ENCODE measurements around the gene FAM47C.
"Not testable (repeated sequence)": the region's sequence is repeated elsewhere in the genome, so short reads cannot be mapped to it uniquely, and the experiment has no call there.

DNA sequence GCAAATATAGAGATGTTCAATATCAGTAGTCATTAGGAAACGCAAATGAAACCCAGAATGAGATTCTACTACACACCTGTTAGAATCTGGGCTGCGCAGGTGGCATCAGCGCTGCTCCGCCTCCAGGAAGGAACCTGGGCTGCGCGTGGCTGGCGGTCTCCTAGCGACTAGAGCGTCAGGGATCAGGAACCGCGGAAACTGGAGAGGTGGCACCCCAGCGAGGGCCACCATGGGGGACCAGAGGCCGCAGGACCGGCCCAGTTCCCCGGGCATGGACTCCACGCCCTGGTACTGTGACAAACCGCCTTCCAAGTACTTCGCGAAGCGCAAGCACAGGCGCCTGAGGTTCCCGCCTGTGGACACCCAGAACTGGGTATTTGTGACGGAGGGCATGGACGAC is at the start of gene FAM47C:
- not testable (repeated sequence) for TF ChIP-seq CTCF (IDR thresholded peaks at IDR 0.05; ENCODE audit: low read depth, low read length); EZH2phosphoT487 (IDR thresholded peaks at IDR 0.05; ENCODE audit: low read depth)

All from OCI-LY3 (cell line).